ENCODE measurements around the gene ARHGAP35.
"Not testable (repeated sequence)": the region's sequence is repeated elsewhere in the genome, so short reads cannot be mapped to it uniquely, and the experiment has no call there.

The ARHGAP35 gene

GRCh38 chr19:46872967-46873366 lies 12.2 kb downstream of the ARHGAP35 start:
- no peak overlapping the region for H3K4me3 ChIP-seq (ENCODE audit: extremely low read depth, insufficient read depth, low read length, poor library complexity, severe bottlenecking)
- peaks cover 24% of the 10 kb centered on the region for H3K36me3 ChIP-seq (ENCODE audit: control insufficient read depth, insufficient read depth, low read length)
- H3K4me1 ChIP-seq (ENCODE audit: control insufficient read depth, insufficient read depth, low read length, poor library complexity, severe bottlenecking), result peaks cover 11% of the 10 kb centered on the region
- H3K27ac ChIP-seq (ENCODE audit: low read depth, low read length, severe bottlenecking), result no peak overlapping the region
- WGBS, 2 experiments (ENCODE audit: insufficient coverage in 2 of 2), result 70 to 92% methylated on average over 2 to 3 of the region's 4 CpGs
- no peaks in the 10 kb centered on the region for H3K9me3 ChIP-seq (ENCODE audit: control insufficient read depth, low read length)

DNA sequence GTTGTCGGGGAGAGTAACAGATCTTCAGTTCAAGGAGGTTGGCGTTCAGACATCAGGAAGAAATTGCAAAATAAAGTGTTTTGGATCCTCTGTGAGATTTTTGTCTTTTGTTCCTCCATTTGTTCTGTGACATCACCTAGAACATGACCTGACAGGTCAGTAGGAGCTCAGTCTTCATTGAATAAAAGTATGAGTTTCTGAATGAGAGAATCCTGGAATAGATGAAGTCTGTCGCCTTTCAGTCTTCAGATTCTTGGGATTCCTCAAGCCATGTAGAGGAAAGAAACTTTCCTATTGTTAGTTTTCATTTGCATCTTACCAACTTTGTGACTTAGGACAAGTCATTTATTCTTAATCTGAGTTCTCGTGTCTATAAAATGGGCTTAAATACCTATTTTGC lies 14.4 kb downstream of the ARHGAP35 start:
- Histone ChIP-seq H3K4me1 (ENCODE audit: control insufficient read depth, insufficient read depth, low read length, poor library complexity, severe bottlenecking) (peaks cover 22% of the 10 kb centered on the region), H3K27ac (ENCODE audit: low read depth, low read length, severe bottlenecking) (peak overlapping the region; percentile 17), H3K36me3 (ENCODE audit: control insufficient read depth, insufficient read depth, low read length) (peaks cover 16% of the 10 kb centered on the region), H3K9me3 (ENCODE audit: control insufficient read depth, low read length) (no peaks in the 10 kb centered on the region), H3K4me3 (ENCODE audit: extremely low read depth, insufficient read depth, low read length, poor library complexity, severe bottlenecking) (no peak overlapping the region)
- 67% methylated on average over 1 of the region's 4 CpGs; no CpG with 5 or more reads in 1 of the 2 experiments for WGBS, 2 experiments (ENCODE audit: insufficient coverage in 2 of 2)

GRCh38 chr19:46875657-46876056 lies 14.9 kb downstream of the ARHGAP35 start:
- no peaks in the 10 kb centered on the region for H3K9me3 ChIP-seq (ENCODE audit: control insufficient read depth, low read length)
- no peak overlapping the region for H3K4me3 ChIP-seq (ENCODE audit: extremely low read depth, insufficient read depth, low read length, poor library complexity, severe bottlenecking)
- peak overlapping the region; percentile 17 for H3K27ac ChIP-seq (ENCODE audit: low read depth, low read length, severe bottlenecking)
- H3K4me1 ChIP-seq (ENCODE audit: control insufficient read depth, insufficient read depth, low read length, poor library complexity, severe bottlenecking), result peaks cover 22% of the 10 kb centered on the region
- 96 to 98% methylated on average over 5 of the region's 6 CpGs for WGBS, 2 experiments (ENCODE audit: insufficient coverage in 2 of 2)
- H3K36me3 ChIP-seq (ENCODE audit: control insufficient read depth, insufficient read depth, low read length), result peaks cover 18% of the 10 kb centered on the region

GRCh38 chr19:46878613-46879375 lies 18.0 kb downstream of the ARHGAP35 start:
- no peak overlapping the region for H3K4me3 ChIP-seq (ENCODE audit: extremely low read depth, insufficient read depth, low read length, poor library complexity, severe bottlenecking)
- H3K4me1 ChIP-seq (ENCODE audit: control insufficient read depth, insufficient read depth, low read length, poor library complexity, severe bottlenecking), result peaks cover 24% of the 10 kb centered on the region
- peaks cover 18% of the 10 kb centered on the region for H3K36me3 ChIP-seq (ENCODE audit: control insufficient read depth, insufficient read depth, low read length)
- 93 to 98% methylated on average over 8 to 9 of the region's 9 CpGs for WGBS, 2 experiments (ENCODE audit: insufficient coverage in 2 of 2)
- no peaks in the 10 kb centered on the region for H3K9me3 ChIP-seq (ENCODE audit: control insufficient read depth, low read length)
- H3K27ac ChIP-seq (ENCODE audit: low read depth, low read length, severe bottlenecking), result peak overlapping the region; percentile 66

- Histone ChIP-seq H3K36me3 (ENCODE audit: control insufficient read depth, insufficient read depth, low read length) (peaks cover 22% of the 10 kb centered on the region), H3K4me1 (ENCODE audit: control insufficient read depth, insufficient read depth, low read length, poor library complexity, severe bottlenecking) (peaks cover 20% of the 10 kb centered on the region), H3K4me3 (ENCODE audit: extremely low read depth, insufficient read depth, low read length, poor library complexity, severe bottlenecking) (no peak overlapping the region), H3K27ac (ENCODE audit: low read depth, low read length, severe bottlenecking) (no peak overlapping the region), H3K9me3 (ENCODE audit: control insufficient read depth, low read length) (no peaks in the 10 kb centered on the region)
- 100% methylated on average over 1 of the region's 1 CpG; no CpG with 5 or more reads in 1 of the 2 experiments for WGBS, 2 experiments (ENCODE audit: insufficient coverage in 2 of 2)
These were observed 19.6 kb downstream of the ARHGAP35 start for GRCh38 chr19:46880431-46880830.

- 89 to 97% methylated on average over 4 of the region's 4 CpGs for WGBS, 2 experiments (ENCODE audit: insufficient coverage in 2 of 2)
These were observed 20.3 kb downstream of the ARHGAP35 start for GRCh38 chr19:46881092-46881491.

GRCh38 chr19:46882034-46882433 lies 21.2 kb downstream of the ARHGAP35 start:
- Histone ChIP-seq H3K36me3 (ENCODE audit: control insufficient read depth, insufficient read depth, low read length) (peaks cover 17% of the 10 kb centered on the region), H3K27ac (ENCODE audit: low read depth, low read length, severe bottlenecking) (no peak overlapping the region), H3K9me3 (ENCODE audit: control insufficient read depth, low read length) (no peaks in the 10 kb centered on the region), H3K4me1 (ENCODE audit: control insufficient read depth, insufficient read depth, low read length, poor library complexity, severe bottlenecking) (peaks cover 17% of the 10 kb centered on the region), H3K4me3 (ENCODE audit: extremely low read depth, insufficient read depth, low read length, poor library complexity, severe bottlenecking) (no peak overlapping the region)
- WGBS, 2 experiments (ENCODE audit: insufficient coverage in 2 of 2), result 90 to 95% methylated on average over 3 of the region's 4 CpGs

More at GRCh38 chr19:46881092-46881491, 20.3 kb downstream of the ARHGAP35 start:
- Histone ChIP-seq H3K9me3 (ENCODE audit: control insufficient read depth, low read length) (no peaks in the 10 kb centered on the region), H3K4me3 (ENCODE audit: extremely low read depth, insufficient read depth, low read length, poor library complexity, severe bottlenecking) (no peak overlapping the region), H3K4me1 (ENCODE audit: control insufficient read depth, insufficient read depth, low read length, poor library complexity, severe bottlenecking) (peaks cover 17% of the 10 kb centered on the region), H3K27ac (ENCODE audit: low read depth, low read length, severe bottlenecking) (no peak overlapping the region), H3K36me3 (ENCODE audit: control insufficient read depth, insufficient read depth, low read length) (peaks cover 21% of the 10 kb centered on the region)

DNA sequence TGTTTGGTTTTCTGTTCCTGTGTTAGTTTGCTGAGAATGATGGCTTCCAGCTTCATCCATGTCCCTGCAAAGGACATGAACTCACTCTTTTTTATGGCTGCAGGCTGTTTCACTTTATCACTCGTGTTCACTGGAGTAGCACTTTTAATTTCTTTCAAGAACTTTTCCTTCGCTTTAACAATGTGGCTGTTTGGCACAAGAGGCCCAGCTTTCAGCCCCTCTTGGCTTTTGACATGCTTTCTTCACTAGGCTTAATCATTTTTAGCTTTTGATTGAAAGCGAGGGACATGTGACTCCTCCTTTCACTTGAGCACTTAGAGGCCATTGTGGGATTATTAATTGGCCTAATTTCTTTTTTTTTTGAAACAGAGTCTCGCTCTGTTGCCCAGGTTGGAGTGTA lies 22.0 kb downstream of the ARHGAP35 start:
- Histone ChIP-seq H3K36me3 (ENCODE audit: control insufficient read depth, insufficient read depth, low read length) (peaks cover 17% of the 10 kb centered on the region), H3K4me1 (ENCODE audit: control insufficient read depth, insufficient read depth, low read length, poor library complexity, severe bottlenecking) (peaks cover 17% of the 10 kb centered on the region)
- not testable (repeated sequence) for H3K9me3 ChIP-seq (ENCODE audit: control insufficient read depth, low read length); H3K4me3 ChIP-seq (ENCODE audit: extremely low read depth, insufficient read depth, low read length, poor library complexity, severe bottlenecking); H3K27ac ChIP-seq (ENCODE audit: low read depth, low read length, severe bottlenecking)
- WGBS, 2 experiments (ENCODE audit: insufficient coverage in 2 of 2), result 95 to 96% methylated on average over 4 of the region's 4 CpGs

- H3K4me3 ChIP-seq (ENCODE audit: extremely low read depth, insufficient read depth, low read length, poor library complexity, severe bottlenecking), result no peak overlapping the region
- H3K4me1 ChIP-seq (ENCODE audit: control insufficient read depth, insufficient read depth, low read length, poor library complexity, severe bottlenecking), result peaks cover 8% of the 10 kb centered on the region
- WGBS, 2 experiments (ENCODE audit: insufficient coverage in 2 of 2), result 100% methylated on average over 1 of the region's 2 CpGs; no CpG with 5 or more reads in 1 of the 2 experiments
- H3K36me3 ChIP-seq (ENCODE audit: control insufficient read depth, insufficient read depth, low read length), result peaks cover 17% of the 10 kb centered on the region
- no peak overlapping the region for H3K27ac ChIP-seq (ENCODE audit: low read depth, low read length, severe bottlenecking)
- H3K9me3 ChIP-seq (ENCODE audit: control insufficient read depth, low read length), result no peaks in the 10 kb centered on the region
These were observed 24.6 kb downstream of the ARHGAP35 start for GRCh38 chr19:46885411-46885810.

GRCh38 chr19:46886546-46887239 lies 25.9 kb downstream of the ARHGAP35 start:
- Histone ChIP-seq H3K36me3 (ENCODE audit: control insufficient read depth, insufficient read depth, low read length) (peaks cover 8% of the 10 kb centered on the region), H3K4me1 (ENCODE audit: control insufficient read depth, insufficient read depth, low read length, poor library complexity, severe bottlenecking) (peaks cover 12% of the 10 kb centered on the region), H3K27ac (ENCODE audit: low read depth, low read length, severe bottlenecking) (no peak overlapping the region), H3K9me3 (ENCODE audit: control insufficient read depth, low read length) (no peaks in the 10 kb centered on the region), H3K4me3 (ENCODE audit: extremely low read depth, insufficient read depth, low read length, poor library complexity, severe bottlenecking) (no peak overlapping the region)
- WGBS, 2 experiments (ENCODE audit: insufficient coverage in 2 of 2), result 90 to 95% methylated on average over 3 of the region's 5 CpGs

All from mesodermal cell (in vitro differentiated cells).